GM12801 (cell line): ENCODE results near the gene TCF20.

Experiments
- TF ChIP-seq, protein P1 (sequence below): IDR thresholded peaks from one replicate; pipeline ENCODE4 v1.5.1; 2011; ENCODE audit warnings: control low read depth; ENCODE audit not compliant: insufficient read length; ENCODE audit errors: extremely low read depth

TCF20 gene

GRCh38 chr22:42227435-42227834 is 43.0 kb downstream of the TCF20 start:
- TF ChIP-seq, protein P1, sequence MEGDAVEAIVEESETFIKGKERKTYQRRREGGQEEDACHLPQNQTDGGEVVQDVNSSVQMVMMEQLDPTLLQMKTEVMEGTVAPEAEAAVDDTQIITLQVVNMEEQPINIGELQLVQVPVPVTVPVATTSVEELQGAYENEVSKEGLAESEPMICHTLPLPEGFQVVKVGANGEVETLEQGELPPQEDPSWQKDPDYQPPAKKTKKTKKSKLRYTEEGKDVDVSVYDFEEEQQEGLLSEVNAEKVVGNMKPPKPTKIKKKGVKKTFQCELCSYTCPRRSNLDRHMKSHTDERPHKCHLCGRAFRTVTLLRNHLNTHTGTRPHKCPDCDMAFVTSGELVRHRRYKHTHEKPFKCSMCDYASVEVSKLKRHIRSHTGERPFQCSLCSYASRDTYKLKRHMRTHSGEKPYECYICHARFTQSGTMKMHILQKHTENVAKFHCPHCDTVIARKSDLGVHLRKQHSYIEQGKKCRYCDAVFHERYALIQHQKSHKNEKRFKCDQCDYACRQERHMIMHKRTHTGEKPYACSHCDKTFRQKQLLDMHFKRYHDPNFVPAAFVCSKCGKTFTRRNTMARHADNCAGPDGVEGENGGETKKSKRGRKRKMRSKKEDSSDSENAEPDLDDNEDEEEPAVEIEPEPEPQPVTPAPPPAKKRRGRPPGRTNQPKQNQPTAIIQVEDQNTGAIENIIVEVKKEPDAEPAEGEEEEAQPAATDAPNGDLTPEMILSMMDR = no peak

DNA sequence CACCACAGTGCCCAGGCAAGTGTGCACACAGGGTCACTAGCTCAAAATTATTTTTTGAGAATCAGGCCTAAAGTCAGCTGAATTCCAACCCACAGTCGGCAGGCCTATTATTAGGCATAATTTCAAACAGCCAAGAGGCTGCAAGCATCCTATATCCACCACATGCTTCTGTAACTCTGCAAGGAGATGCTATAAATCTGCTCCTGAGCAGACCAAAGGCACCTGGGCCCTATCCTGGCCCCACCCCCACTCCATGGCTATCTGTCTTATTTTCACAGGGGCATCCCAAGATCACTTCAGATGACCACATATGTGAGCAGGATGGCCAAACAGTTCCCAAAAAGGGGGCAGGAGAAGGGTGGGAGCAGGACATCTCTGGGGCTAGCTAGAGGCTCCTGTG is 44.6 kb downstream of the TCF20 start:
- TF ChIP-seq, protein P1 = no peak

GRCh38 chr22:42222140-42222539 is 48.3 kb downstream of the TCF20 start:
- TF ChIP-seq, protein P1 = no peak
